ACC112 (cell line): ENCODE measurements around the gene NKX6-2.
"Not testable (repeated sequence)": the region's sequence is repeated elsewhere in the genome, so short reads cannot be mapped to it uniquely, and the experiment has no call there.

Source experiments
- H2AFZ ChIP-seq: fragments of 200-600 bp; sonication (generic); one replicate; pipeline ENCODE4 v1.6.0; 2017; ENCODE audit warnings: antibody characterized with exemption, low read length; ENCODE audit not compliant: unreplicated experiment
- H3K27ac ChIP-seq: fragments of 200-600 bp; sonication (generic); 2 replicates; pipeline ENCODE4 v1.5.1; 2014; ENCODE audit warnings: low read depth, mild to moderate bottlenecking, antibody characterized with exemption, low read length, moderate library complexity
- H3K27me3 ChIP-seq: fragments of 200-600 bp; sonication (generic); 2 replicates; pipeline ENCODE4 v1.6.1; 2014; ENCODE audit warnings: mild to moderate bottlenecking, antibody characterized with exemption, low read length, moderate library complexity, mixed read lengths; ENCODE audit not compliant: insufficient read depth
- H3K36me3 ChIP-seq: fragments of 200-600 bp; sonication (generic); 2 replicates; pipeline ENCODE4 v1.6.1; 2016; ENCODE audit warnings: mild to moderate bottlenecking, antibody characterized with exemption, low read length, moderate library complexity, mixed read lengths; ENCODE audit not compliant: insufficient read depth
- H3K4me1 ChIP-seq: fragments of 200-600 bp; sonication (generic); one replicate; pipeline ENCODE4 v1.6.1; 2016; ENCODE audit warnings: low read length, mixed read lengths; ENCODE audit not compliant: insufficient read depth, unreplicated experiment, control insufficient read depth
- H3K4me3 ChIP-seq: fragments of 200-600 bp; sonication (generic); 2 replicates; pipeline ENCODE4 v1.5.1; 2014; ENCODE audit warnings: mild to moderate bottlenecking, low read depth, low read length
- H3K79me2 ChIP-seq: fragments of 200-600 bp; sonication (generic); one replicate; pipeline ENCODE4 v1.6.0; 2016; ENCODE audit warnings: low read length; ENCODE audit not compliant: control insufficient read depth, unreplicated experiment, insufficient read depth

Gene NKX6-2

GRCh38 chr10:132804785-132805426 is 19.0 kb upstream of the NKX6-2 start:
- Histone ChIP-seq H3K4me3 (no peak overlapping the region), H3K36me3 (no peaks in the 10 kb centered on the region), H3K27me3 (no peaks in the 10 kb centered on the region), H3K79me2 (no peaks in the 10 kb centered on the region), H3K4me1 (no peaks in the 10 kb centered on the region), H2AFZ (no peak overlapping the region), H3K27ac (no peak overlapping the region)

GRCh38 chr10:132804287-132804686 is 18.3 kb upstream of the NKX6-2 start:
- Histone ChIP-seq H3K27ac (no peak overlapping the region), H3K4me1 (no peaks in the 10 kb centered on the region), H3K36me3 (no peaks in the 10 kb centered on the region), H3K79me2 (no peaks in the 10 kb centered on the region), H3K4me3 (no peak overlapping the region), H2AFZ (no peak overlapping the region), H3K27me3 (no peaks in the 10 kb centered on the region)

GRCh38 chr10:132803416-132804210 is 17.7 kb upstream of the NKX6-2 start:
- Histone ChIP-seq H3K36me3 (no peaks in the 10 kb centered on the region), H3K27ac (no peak overlapping the region), H2AFZ (no peak overlapping the region), H3K4me3 (no peak overlapping the region), H3K79me2 (no peaks in the 10 kb centered on the region), H3K27me3 (no peaks in the 10 kb centered on the region), H3K4me1 (no peaks in the 10 kb centered on the region)

- H3K4me1 ChIP-seq, result no peaks in the 10 kb centered on the region
- no peaks in the 10 kb centered on the region for H3K36me3 ChIP-seq
- H3K27me3 ChIP-seq, result no peaks in the 10 kb centered on the region
- H3K4me3 ChIP-seq, result no peak overlapping the region
- no peak overlapping the region for H2AFZ ChIP-seq
- no peak overlapping the region for H3K27ac ChIP-seq
- H3K79me2 ChIP-seq, result no peaks in the 10 kb centered on the region
These were observed 16.9 kb upstream of the NKX6-2 start for GRCh38 chr10:132802694-132803320.

GRCh38 chr10:132802048-132802447 is 16.1 kb upstream of the NKX6-2 start:
- H3K27me3 ChIP-seq, result no peaks in the 10 kb centered on the region; the same call in 1 of the 2 replicates
- no peaks in the 10 kb centered on the region for H3K4me1 ChIP-seq
- H2AFZ ChIP-seq, result no peak overlapping the region
- no peak overlapping the region for H3K4me3 ChIP-seq
- no peaks in the 10 kb centered on the region for H3K36me3 ChIP-seq
- no peaks in the 10 kb centered on the region for H3K79me2 ChIP-seq
- no peak overlapping the region for H3K27ac ChIP-seq

- Histone ChIP-seq H3K27me3 (peaks cover 6% of the 10 kb centered on the region; the same call in 1 of the 2 replicates), H3K4me3 (no peak overlapping the region), H3K79me2 (no peaks in the 10 kb centered on the region), H2AFZ (no peak overlapping the region), H3K27ac (no peak overlapping the region), H3K36me3 (no peaks in the 10 kb centered on the region), H3K4me1 (no peaks in the 10 kb centered on the region)
These were observed 13.9 kb upstream of the NKX6-2 start for GRCh38 chr10:132799865-132800264.

- no peak overlapping the region for H2AFZ ChIP-seq
- no peak overlapping the region for H3K4me3 ChIP-seq
- H3K4me1 ChIP-seq, result no peaks in the 10 kb centered on the region
- H3K27me3 ChIP-seq, result peaks cover 6% of the 10 kb centered on the region; the same call in 1 of the 2 replicates
- no peak overlapping the region for H3K27ac ChIP-seq
- H3K79me2 ChIP-seq, result no peaks in the 10 kb centered on the region
- no peaks in the 10 kb centered on the region for H3K36me3 ChIP-seq
These were observed 12.9 kb upstream of the NKX6-2 start for GRCh38 chr10:132798876-132799275.

- Histone ChIP-seq H3K27me3 (peaks cover 6% of the 10 kb centered on the region; the same call in 1 of the 2 replicates), H3K79me2 (no peaks in the 10 kb centered on the region), H2AFZ (no peak overlapping the region), H3K4me3 (no peak overlapping the region), H3K36me3 (no peaks in the 10 kb centered on the region), H3K27ac (no peak overlapping the region), H3K4me1 (no peaks in the 10 kb centered on the region)
These were observed 12.5 kb upstream of the NKX6-2 start for GRCh38 chr10:132798403-132798802.

GRCh38 chr10:132797986-132798385 is 12.0 kb upstream of the NKX6-2 start:
- H3K79me2 ChIP-seq, H2AFZ ChIP-seq, H3K4me3 ChIP-seq, H3K36me3 ChIP-seq, H3K27me3 ChIP-seq, H3K27ac ChIP-seq, H3K4me1 ChIP-seq: not testable (repeated sequence)

- no peaks in the 10 kb centered on the region for H3K79me2 ChIP-seq
- H3K27ac ChIP-seq, result no peak overlapping the region
- peaks cover 6% of the 10 kb centered on the region; the same call in 1 of the 2 replicates for H3K27me3 ChIP-seq
- H3K4me3 ChIP-seq, result no peak overlapping the region
- H2AFZ ChIP-seq, result no peak overlapping the region
- no peaks in the 10 kb centered on the region for H3K4me1 ChIP-seq
- H3K36me3 ChIP-seq, result no peaks in the 10 kb centered on the region
These were observed 10.9 kb upstream of the NKX6-2 start for GRCh38 chr10:132796846-132797245.
